ENCODE results near the gene QSOX2. TPM values are rescaled to one million over a fixed set of nuclear protein-coding genes. Genes with fewer than 3 reads are reported as not detected.
"Not testable (repeated sequence)": the region's sequence is repeated elsewhere in the genome, so short reads cannot be mapped to it uniquely, and the experiment has no call there.

QSOX2 gene
- total RNA-seq, 2 donors from 2014 or later = 7.2 to 13.5 TPM

DNA sequence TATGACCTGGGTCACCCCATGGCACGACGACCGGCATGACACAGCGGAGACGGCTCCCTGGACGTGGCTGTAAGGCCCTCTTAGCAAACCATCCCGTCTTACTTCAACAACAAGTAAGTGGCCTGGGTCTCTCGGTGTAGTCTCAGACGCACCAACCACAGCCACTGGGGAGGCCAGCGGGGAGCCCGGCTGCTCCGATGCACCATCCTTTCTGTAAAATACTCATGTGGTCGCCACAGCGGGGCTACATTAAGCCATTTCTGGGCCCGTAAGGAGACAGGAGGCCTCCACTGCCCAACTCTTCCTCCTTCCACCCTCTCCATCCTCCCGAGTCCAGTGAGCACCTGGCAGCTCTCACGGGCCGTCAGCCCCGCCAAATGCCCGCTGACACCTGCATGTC is 4.7 kb downstream of the QSOX2 start:
- Histone ChIP-seq H3K27me3 (replicated peaks; ENCODE audit: insufficient read depth) (no peaks in the 10 kb centered on the region), H3K27ac (no peak overlapping the region), H3K36me3 (no peaks in the 10 kb centered on the region), H3K4me3 (no peak overlapping the region), H3K4me1 (ENCODE audit: control insufficient read depth in 1 of 2, low read depth in 2 of 2) (peaks cover 8 to 13% of the 10 kb centered on the region in 2 donors), H3K9me3 (no peaks in the 10 kb centered on the region)
- ATAC-seq (ENCODE audit: insufficient number of reproducible peaks, low FRiP score, low read depth) (no peak), DNase-seq (ENCODE audit: low spot score) (no peak)
- TF ChIP-seq CTCF (IDR thresholded peaks at IDR 0.05) = no peak

DNA sequence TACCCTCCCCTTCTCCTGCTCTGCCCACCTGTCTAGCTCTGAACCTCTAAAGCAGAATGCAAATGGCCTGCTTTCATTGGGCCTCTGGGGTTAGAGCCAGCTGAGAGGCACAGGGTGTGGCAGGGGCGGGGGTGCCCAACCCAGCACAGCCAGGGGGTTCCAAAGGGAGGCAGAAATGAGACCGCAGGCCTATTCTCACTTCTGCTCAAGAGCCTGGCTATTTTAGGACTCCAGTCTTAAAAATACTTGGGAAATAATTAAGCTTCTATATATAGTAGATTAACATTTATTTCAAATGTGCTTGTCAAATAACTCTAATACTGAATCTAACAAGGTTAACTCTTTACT is 5.7 kb downstream of the QSOX2 start:
- no peak for ATAC-seq (ENCODE audit: insufficient number of reproducible peaks, low FRiP score, low read depth)
- H3K4me3 ChIP-seq = no peak overlapping the region

DNA sequence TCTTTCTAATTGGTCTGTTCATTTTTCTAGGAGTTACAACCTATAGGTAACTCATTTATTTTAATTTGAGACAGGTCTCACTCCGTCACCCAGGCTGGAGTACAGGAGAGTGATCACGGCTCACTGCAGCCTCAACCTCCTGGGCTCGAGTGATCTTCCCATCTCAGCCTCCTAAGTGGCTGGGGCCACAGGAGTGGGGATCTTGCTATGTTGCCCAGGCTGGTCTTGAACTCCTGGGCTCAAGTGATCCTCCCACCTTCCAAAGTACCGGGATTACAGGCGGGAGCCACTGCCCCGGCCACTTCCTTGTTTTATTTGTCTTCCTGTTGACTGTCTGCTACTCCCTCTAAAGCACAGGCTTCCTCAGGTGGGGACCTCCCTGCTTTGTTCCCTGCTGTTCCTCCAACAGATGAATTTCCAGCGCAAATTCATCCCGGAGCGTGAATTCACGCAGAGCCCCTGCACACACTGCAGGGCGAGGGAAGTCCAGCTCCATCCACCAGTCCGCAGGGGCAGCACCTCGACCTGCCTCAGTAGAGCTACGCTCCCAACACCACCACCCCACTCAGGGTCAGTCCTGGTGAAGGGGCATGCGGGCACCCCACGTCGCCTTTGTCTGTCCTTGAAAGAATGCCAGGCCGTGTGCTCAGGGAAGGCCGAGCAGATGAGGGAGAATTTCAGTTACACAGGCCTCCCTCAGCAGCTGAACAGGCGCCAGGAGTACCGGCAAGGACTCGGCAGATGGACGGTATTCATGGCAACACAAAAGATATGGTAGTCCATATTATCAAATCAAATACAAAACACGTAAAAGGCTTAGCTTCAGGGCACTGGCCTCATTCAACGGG is 6.3 kb downstream of the QSOX2 start:
- Histone ChIP-seq H3K4me3 (no peak overlapping the region), H3K27ac (no peak overlapping the region), H3K9me3 (no peaks in the 10 kb centered on the region), H3K27me3 (replicated peaks; ENCODE audit: insufficient read depth) (no peaks in the 10 kb centered on the region), H3K36me3 (no peaks in the 10 kb centered on the region), H3K4me1 (ENCODE audit: control insufficient read depth in 1 of 2, low read depth in 2 of 2) (peaks cover under 1 to 4% of the 10 kb centered on the region in 2 donors)
- ATAC-seq (ENCODE audit: insufficient number of reproducible peaks, low FRiP score, low read depth) = no peak
- no peak for DNase-seq (ENCODE audit: low spot score)
- no peak for TF ChIP-seq CTCF (IDR thresholded peaks at IDR 0.05)

More for the DNA sequence above, 5.7 kb downstream of the QSOX2 start:
- no peak for DNase-seq (ENCODE audit: low spot score)
- H3K36me3 ChIP-seq = no peaks in the 10 kb centered on the region
- H3K4me1 ChIP-seq (ENCODE audit: control insufficient read depth in 1 of 2, low read depth in 2 of 2) = peaks cover 6 to 10% of the 10 kb centered on the region in 2 donors
- no peak for TF ChIP-seq CTCF (IDR thresholded peaks at IDR 0.05)
- H3K27me3 ChIP-seq (replicated peaks; ENCODE audit: insufficient read depth) = no peaks in the 10 kb centered on the region
- H3K27ac ChIP-seq = no peak overlapping the region
- H3K9me3 ChIP-seq = no peaks in the 10 kb centered on the region

DNA sequence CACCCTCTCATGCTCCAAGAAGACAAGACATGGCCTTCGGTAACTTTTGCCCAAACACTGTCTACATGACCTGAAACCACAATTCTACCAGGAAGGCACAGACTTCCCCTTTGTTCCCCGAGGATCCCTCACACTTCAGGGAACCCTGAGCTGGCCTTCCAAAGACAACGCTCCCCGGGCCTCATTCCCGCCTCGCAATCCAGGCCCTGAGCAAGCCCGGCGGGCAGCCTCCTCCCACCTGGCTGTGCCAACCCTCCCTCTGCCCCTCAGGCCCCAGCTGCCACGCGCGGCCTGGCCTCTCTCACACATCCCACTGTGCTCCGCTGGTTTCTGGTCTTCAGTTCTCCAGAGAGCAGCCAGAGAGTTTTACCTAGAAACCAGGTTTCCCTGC is 7.3 kb downstream of the QSOX2 start:
- Histone ChIP-seq H3K4me1 (ENCODE audit: control insufficient read depth in 1 of 2, low read depth in 2 of 2) (no peaks in the 10 kb centered on the region), H3K27me3 (replicated peaks; ENCODE audit: insufficient read depth) (no peaks in the 10 kb centered on the region), H3K36me3 (no peaks in the 10 kb centered on the region), H3K27ac (no peak overlapping the region), H3K4me3 (no peak overlapping the region), H3K9me3 (no peaks in the 10 kb centered on the region)
- ATAC-seq (ENCODE audit: insufficient number of reproducible peaks, low FRiP score, low read depth) (no peak), DNase-seq (ENCODE audit: low spot score) (no peak)
- no peak for TF ChIP-seq CTCF (IDR thresholded peaks at IDR 0.05)

- DNase-seq (ENCODE audit: low spot score) (no peak), ATAC-seq (ENCODE audit: insufficient number of reproducible peaks, low FRiP score, low read depth) (no peak)
- TF ChIP-seq CTCF (IDR thresholded peaks at IDR 0.05) = no peak
Observed at GRCh38 chr9:136237486-136238341, 7.9 kb downstream of the QSOX2 start.

GRCh38 chr9:136236471-136237410 is 8.9 kb downstream of the QSOX2 start:
- not testable (repeated sequence) for H3K36me3 ChIP-seq; H3K27me3 ChIP-seq (replicated peaks; ENCODE audit: insufficient read depth); DNase-seq (ENCODE audit: low spot score); H3K27ac ChIP-seq; ATAC-seq (ENCODE audit: insufficient number of reproducible peaks, low FRiP score, low read depth); H3K4me1 ChIP-seq (ENCODE audit: control insufficient read depth in 1 of 2, low read depth in 2 of 2); H3K9me3 ChIP-seq; H3K4me3 ChIP-seq

More at GRCh38 chr9:136237486-136238341, 7.9 kb downstream of the QSOX2 start:
- H3K4me1 ChIP-seq (ENCODE audit: control insufficient read depth in 1 of 2, low read depth in 2 of 2) = no peaks in the 10 kb centered on the region
- H3K27me3 ChIP-seq (replicated peaks; ENCODE audit: insufficient read depth) = no peaks in the 10 kb centered on the region
- H3K9me3 ChIP-seq = no peaks in the 10 kb centered on the region
- no peak overlapping the region for H3K4me3 ChIP-seq
- no peak overlapping the region for H3K27ac ChIP-seq
- H3K36me3 ChIP-seq = no peaks in the 10 kb centered on the region
